ENCODE measurements around the gene ANKZF1. TPM values are rescaled to one million over a fixed set of nuclear protein-coding genes. Genes with fewer than 3 reads are reported as not detected.

ANKZF1 gene
- polyA plus RNA-seq, 1 of the 3 experiments (the other 2 are of a cell fraction), result 22.3 TPM

GRCh38 chr2:219251656-219252055 lies 22.1 kb downstream of the ANKZF1 start:
- CTCF ChIA-PET, result interaction anchor here (1.0 to 5.5 kb wide), 6 partner anchors 10 to 76 kb away, joined by 3 to 44 read pairs (median 4); no protein-coding TSS in a partner anchor
- no peak overlapping the region for H2AFZ ChIP-seq (ENCODE audit: low read depth)
- H3K27ac ChIP-seq (ENCODE audit: low read depth in 2 of 2, low read length in 1 of 2), result no peak overlapping the region
- no peaks in the 10 kb centered on the region for H4K20me1 ChIP-seq (ENCODE audit: insufficient read depth)
- POLR2A ChIA-PET, result interaction anchor here (0.7 kb wide), 1 partner anchor 34 kb away, joined by 3 read pairs; no protein-coding TSS in a partner anchor
- no peaks in the 10 kb centered on the region for H3K9me3 ChIP-seq
- H3F3A ChIP-seq (replicated peaks; ENCODE audit: insufficient read depth), result peaks cover 19% of the 10 kb centered on the region
- no peak overlapping the region for H3K9ac ChIP-seq
- peaks cover 5 to 16% of the 10 kb centered on the region in 2 experiments for H3K36me3 ChIP-seq (replicated peaks in 1 of 2; ENCODE audit: control insufficient read depth in 1 of 2, insufficient read depth in 2 of 2, low read length in 1 of 2)
- H3K79me2 ChIP-seq (ENCODE audit: insufficient read depth), result peaks cover 6% of the 10 kb centered on the region; the same call in 1 of the 2 replicates
- 96% methylated on average over 4 of the region's 6 CpGs for WGBS (ENCODE audit: low lambda C conversion rate)
- no peaks in the 10 kb centered on the region for H3K9me2 ChIP-seq
- DNase-seq, result no peak
- H3K4me2 ChIP-seq, result no peak overlapping the region
- TF ChIP-seq, protein P1, sequence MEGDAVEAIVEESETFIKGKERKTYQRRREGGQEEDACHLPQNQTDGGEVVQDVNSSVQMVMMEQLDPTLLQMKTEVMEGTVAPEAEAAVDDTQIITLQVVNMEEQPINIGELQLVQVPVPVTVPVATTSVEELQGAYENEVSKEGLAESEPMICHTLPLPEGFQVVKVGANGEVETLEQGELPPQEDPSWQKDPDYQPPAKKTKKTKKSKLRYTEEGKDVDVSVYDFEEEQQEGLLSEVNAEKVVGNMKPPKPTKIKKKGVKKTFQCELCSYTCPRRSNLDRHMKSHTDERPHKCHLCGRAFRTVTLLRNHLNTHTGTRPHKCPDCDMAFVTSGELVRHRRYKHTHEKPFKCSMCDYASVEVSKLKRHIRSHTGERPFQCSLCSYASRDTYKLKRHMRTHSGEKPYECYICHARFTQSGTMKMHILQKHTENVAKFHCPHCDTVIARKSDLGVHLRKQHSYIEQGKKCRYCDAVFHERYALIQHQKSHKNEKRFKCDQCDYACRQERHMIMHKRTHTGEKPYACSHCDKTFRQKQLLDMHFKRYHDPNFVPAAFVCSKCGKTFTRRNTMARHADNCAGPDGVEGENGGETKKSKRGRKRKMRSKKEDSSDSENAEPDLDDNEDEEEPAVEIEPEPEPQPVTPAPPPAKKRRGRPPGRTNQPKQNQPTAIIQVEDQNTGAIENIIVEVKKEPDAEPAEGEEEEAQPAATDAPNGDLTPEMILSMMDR (IDR thresholded peaks at IDR 0.05), result no peak
- TF ChIP-seq FOXJ3 (CRISPR knock-in tag; IDR thresholded peaks at IDR 0.05), result no peak
- H3K4me3 ChIP-seq (ENCODE audit: low read depth in 2 of 2, low read length in 1 of 2), result no peak overlapping the region
- H3K27me3 ChIP-seq (ENCODE audit: insufficient read depth), result peaks cover 27% of the 10 kb centered on the region
- H3K4me1 ChIP-seq (ENCODE audit: control insufficient read depth in 1 of 2, insufficient read depth in 2 of 2, low read depth in 1 of 2, low read length in 1 of 2), result peaks cover 19 to 26% of the 10 kb centered on the region in 2 experiments; a peak in 3 of 4 replicates

- WGBS (ENCODE audit: low lambda C conversion rate), result 88% methylated on average over 3 of the region's 5 CpGs
- Histone ChIP-seq H3K36me3 (replicated peaks in 1 of 2; ENCODE audit: control insufficient read depth in 1 of 2, insufficient read depth in 2 of 2, low read length in 1 of 2) (peaks cover 1 to 14% of the 10 kb centered on the region in 2 experiments), H3K79me2 (ENCODE audit: insufficient read depth) (peaks cover 2% of the 10 kb centered on the region; the same call in 1 of the 2 replicates), H3F3A (replicated peaks; ENCODE audit: insufficient read depth) (peaks cover 19% of the 10 kb centered on the region), H3K9ac (no peak overlapping the region), H3K27me3 (ENCODE audit: insufficient read depth) (peaks cover 31% of the 10 kb centered on the region), H3K9me3 (no peaks in the 10 kb centered on the region), H3K27ac (ENCODE audit: low read depth in 2 of 2, low read length in 1 of 2) (no peak overlapping the region), H3K9me2 (no peaks in the 10 kb centered on the region), H3K4me1 (ENCODE audit: control insufficient read depth in 1 of 2, insufficient read depth in 2 of 2, low read depth in 1 of 2, low read length in 1 of 2) (peaks cover 19 to 22% of the 10 kb centered on the region in 2 experiments; a peak in 3 of 4 replicates), H2AFZ (ENCODE audit: low read depth) (no peak overlapping the region), H4K20me1 (ENCODE audit: insufficient read depth) (no peaks in the 10 kb centered on the region), H3K4me2 (no peak overlapping the region), H3K4me3 (ENCODE audit: low read depth in 2 of 2, low read length in 1 of 2) (no peak overlapping the region)
- CTCF ChIA-PET, result interaction anchor here (0.7 to 5.5 kb wide), 6 partner anchors 10 to 76 kb away, joined by 3 to 44 read pairs (median 4); no protein-coding TSS in a partner anchor
- TF ChIP-seq, protein P2, sequence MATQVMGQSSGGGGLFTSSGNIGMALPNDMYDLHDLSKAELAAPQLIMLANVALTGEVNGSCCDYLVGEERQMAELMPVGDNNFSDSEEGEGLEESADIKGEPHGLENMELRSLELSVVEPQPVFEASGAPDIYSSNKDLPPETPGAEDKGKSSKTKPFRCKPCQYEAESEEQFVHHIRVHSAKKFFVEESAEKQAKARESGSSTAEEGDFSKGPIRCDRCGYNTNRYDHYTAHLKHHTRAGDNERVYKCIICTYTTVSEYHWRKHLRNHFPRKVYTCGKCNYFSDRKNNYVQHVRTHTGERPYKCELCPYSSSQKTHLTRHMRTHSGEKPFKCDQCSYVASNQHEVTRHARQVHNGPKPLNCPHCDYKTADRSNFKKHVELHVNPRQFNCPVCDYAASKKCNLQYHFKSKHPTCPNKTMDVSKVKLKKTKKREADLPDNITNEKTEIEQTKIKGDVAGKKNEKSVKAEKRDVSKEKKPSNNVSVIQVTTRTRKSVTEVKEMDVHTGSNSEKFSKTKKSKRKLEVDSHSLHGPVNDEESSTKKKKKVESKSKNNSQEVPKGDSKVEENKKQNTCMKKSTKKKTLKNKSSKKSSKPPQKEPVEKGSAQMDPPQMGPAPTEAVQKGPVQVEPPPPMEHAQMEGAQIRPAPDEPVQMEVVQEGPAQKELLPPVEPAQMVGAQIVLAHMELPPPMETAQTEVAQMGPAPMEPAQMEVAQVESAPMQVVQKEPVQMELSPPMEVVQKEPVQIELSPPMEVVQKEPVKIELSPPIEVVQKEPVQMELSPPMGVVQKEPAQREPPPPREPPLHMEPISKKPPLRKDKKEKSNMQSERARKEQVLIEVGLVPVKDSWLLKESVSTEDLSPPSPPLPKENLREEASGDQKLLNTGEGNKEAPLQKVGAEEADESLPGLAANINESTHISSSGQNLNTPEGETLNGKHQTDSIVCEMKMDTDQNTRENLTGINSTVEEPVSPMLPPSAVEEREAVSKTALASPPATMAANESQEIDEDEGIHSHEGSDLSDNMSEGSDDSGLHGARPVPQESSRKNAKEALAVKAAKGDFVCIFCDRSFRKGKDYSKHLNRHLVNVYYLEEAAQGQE (IDR thresholded peaks at IDR 0.05; ENCODE audit: low read depth, low read length), result no peak
- no peak for TF ChIP-seq FOSL2 (IDR thresholded peaks at IDR 0.05; ENCODE audit: borderline replicate concordance, low read depth)
- TF ChIP-seq, protein P1 (IDR thresholded peaks at IDR 0.05), result no peak
- no peak for TF ChIP-seq POLR2AphosphoS5 (IDR thresholded peaks at IDR 0.05; ENCODE audit: low read depth, low read length)
- no peak for TF ChIP-seq GABPA (IDR thresholded peaks at IDR 0.05; ENCODE audit: low read depth)
- TF ChIP-seq GATA2 (CRISPR knock-in tag; IDR thresholded peaks at IDR 0.05), result no peak
- no peak for TF ChIP-seq RXRA (IDR thresholded peaks at IDR 0.05; ENCODE audit: borderline replicate concordance, low read depth)
- no peak for TF ChIP-seq EZH2phosphoT487 (IDR thresholded peaks at IDR 0.05; ENCODE audit: borderline replicate concordance, low read depth)
- DNase-seq, result no peak
- POLR2A ChIA-PET, result interaction anchor here (0.7 kb wide), 1 partner anchor 34 kb away, joined by 3 read pairs; no protein-coding TSS in a partner anchor
These were observed 22.5 kb downstream of the ANKZF1 start for GRCh38 chr2:219252084-219252483.

All from SK-N-SH (cell line).